NCI-H1694 (cell line): ENCODE measurements around the gene CPHXL.

Source experiments
- DNase-seq: peaks from one replicate; lab custom pipeline; 2025; lab: John Stamatoyannopoulos, UW

The CPHXL gene

DNA sequence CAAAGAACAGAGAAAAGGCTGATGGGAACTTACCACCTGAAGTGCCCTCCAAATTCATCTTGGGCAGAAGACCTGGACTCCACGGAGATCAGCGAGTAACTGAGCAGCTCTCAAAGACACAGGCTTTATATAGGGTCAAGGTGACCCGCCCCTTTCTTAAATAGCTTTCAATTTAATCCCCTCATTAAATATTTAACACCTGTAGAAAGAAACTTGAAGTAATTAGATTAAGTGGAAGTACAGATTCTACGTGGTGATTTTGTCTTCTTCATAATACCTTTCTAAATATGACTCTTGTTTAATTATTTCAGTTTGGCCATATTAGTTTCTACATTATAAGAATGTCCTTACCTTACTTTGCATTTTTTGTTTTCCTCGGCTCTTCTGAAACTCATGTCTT, 24.9 kb downstream of the CPHXL start, which contains the start of gene DUXB:
DUXB (minus strand) TSS at position 101 of the 400 bp plus-strand sequence; CDS start at position 58, 43 bp downstream.
- DNase-seq, result no peak

DNA sequence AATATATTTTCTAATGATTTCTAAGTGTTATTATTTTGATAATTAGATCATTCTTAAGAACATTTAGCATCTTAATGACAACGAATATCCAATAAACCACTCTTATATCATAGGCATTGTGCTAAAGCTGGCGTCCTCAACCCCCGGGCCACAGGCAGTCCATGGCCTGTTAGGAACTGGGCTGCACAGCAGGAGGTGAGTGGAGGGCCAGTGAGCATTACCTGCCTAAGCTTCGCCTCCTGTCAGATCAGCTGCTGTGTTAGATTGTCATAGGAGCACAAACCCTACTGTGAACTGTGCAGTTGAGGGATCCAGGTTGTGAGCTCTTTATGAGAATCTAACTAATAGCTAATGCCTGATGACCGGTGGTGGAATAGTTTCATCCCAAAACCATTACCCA, 28.7 kb downstream of the CPHXL start:
- no peak for DNase-seq

DNA sequence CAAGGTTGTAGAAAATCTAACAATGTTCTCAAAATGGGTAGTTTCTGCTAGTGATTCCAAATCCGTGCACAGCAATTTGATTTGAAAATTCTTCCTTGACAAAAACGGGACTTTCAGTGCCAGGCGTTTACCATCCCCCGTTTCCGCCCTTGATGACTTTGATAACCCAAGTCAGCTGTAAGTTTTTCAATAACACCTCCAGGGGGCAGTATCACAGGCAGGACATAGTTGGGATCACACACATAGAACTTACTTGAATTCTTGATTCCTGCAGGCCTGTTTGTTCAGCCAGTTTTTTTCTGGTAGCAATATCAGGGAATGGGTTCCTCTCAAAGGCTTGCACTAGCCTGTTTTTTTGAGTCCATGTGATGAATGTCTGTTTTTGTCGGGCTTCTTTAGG, 30.6 kb downstream of the CPHXL start:
- no peak for DNase-seq

DNA sequence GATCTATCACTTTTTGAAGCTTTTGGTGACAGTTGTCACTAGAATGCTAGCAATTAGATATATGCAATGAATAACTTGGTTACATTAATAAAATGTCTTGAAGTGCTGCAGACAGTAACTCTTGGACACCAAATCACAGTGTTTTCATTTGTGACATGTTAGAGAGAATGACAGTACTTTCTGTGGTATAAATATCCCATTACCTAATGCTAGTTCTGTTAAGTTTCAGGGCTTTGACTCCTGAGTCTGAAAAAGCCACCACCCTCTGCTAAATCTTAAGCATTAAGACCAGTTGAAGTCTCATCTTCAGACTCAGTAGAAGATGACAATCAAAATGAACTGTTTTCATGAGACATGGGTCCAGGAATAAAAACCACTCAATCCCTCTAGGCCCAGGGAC, 38.9 kb downstream of the CPHXL start:
- DNase-seq, result no peak

DNA sequence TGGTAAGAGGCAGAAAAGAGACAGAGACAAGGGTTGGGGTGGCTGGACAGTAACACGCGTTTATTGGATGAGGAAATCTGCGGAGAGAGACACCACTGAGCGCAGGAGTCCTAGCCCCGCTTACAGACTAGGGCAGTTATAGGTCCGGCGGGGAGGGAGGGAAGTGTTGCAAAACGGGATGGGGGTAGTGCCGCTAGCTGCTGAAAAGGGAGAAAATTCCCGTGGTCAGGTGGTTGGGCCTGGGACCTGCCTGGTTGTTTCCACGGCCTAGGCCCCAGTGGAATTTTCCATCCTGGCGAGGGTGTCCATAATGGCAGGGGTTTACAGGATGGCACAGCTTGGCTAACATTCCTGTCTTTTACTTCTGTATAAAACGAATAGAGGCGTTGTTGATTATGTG, 44.0 kb downstream of the CPHXL start:
- no peak for DNase-seq

DNA sequence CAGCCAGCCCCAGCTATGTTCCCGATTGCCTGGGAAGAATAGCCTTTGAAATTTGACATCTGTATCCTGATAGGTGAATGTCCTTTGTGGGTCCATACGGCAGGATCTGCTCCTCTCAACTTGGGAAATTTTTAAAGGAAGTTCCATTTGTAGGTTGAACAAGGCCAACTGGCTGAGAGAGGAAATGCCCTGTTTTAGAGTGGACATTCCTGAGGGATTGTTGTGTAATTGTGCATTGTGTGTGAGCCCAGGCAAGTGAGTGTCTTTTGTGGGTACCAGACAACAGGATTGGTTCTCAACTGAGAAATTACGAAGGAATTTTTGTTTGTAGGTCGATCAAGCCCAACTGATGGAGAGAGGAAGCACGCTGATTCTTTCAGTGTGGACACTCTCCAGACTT, 46.9 kb downstream of the CPHXL start:
- no peak for DNase-seq

DNA sequence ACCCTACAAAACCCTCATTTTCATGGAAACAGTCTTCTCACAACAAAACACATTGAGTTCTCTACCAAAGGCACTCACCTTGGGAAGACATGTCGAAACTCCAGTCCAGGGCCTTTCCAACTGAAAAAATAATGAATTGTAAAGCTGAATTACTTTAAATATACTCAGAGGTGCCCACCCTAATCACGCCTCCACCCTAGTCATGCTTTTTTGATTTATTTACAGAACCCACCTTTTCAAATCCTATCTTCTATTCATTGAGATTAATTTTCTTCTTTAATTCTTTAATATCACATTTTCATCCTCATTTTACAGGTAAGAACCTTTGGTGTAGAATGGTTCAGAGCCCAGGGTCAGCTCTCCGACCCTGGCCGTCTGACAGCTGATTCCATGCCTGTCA, 49.4 kb downstream of the CPHXL start, which contains the start of gene CPHXL2:
CPHXL2 (minus strand) TSS at position 101 of the 400 bp plus-strand sequence; CDS start at position 91, 10 bp downstream.
- DNase-seq, result no peak

DNA sequence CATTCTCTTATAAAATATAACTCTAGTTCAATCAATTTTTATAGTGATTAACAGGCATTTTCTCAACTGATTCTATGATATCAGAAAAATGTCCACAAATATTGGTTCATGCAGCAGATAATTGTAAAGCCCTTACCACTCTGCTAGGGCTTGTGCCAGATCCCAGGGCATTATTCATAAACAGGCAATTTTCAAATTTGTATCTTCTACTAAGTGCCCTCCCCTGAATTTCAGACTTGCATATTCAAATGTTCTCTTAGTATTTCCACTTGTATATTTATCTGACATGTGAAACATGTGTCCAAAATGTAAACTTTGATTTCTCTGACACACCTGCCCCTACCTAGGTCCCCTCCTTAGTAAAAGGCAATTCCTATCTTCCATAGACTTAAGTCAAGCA, 58.8 kb downstream of the CPHXL start:
- no peak for DNase-seq
